Glutamatergic neuron (in vitro differentiated cells): Measurements from ENCODE around the gene TRPV4. TPM values are rescaled to one million over a fixed set of nuclear protein-coding genes. Genes with fewer than 3 reads are reported as not detected.

Experiments used
- DNase-seq: peaks from one replicate; pipeline ENCODE4 v3.0.0; 2022
- H3K27ac Mint-ChIP-seq: one replicate; pipeline ENCODE4 v1.8.0; 2020; ENCODE audit warnings: mild to moderate bottlenecking, mixed read lengths, inconsistent platforms; ENCODE audit not compliant: unreplicated experiment
- H3K27me3 Mint-ChIP-seq: one replicate; pipeline ENCODE4 v1.8.0; 2020; ENCODE audit warnings: mild to moderate bottlenecking, moderate library complexity, mixed read lengths, inconsistent platforms; ENCODE audit not compliant: unreplicated experiment
- H3K36me3 Mint-ChIP-seq: one replicate; pipeline ENCODE4 v1.8.0; 2020; ENCODE audit warnings: mild to moderate bottlenecking, mixed read lengths, inconsistent platforms; ENCODE audit not compliant: unreplicated experiment
- H3K4me1 Mint-ChIP-seq: one replicate; pipeline ENCODE4 v1.8.0; 2020; ENCODE audit warnings: mild to moderate bottlenecking, low read depth, mixed read lengths, inconsistent platforms; ENCODE audit not compliant: unreplicated experiment
- H3K4me3 Mint-ChIP-seq: one replicate; pipeline ENCODE4 v1.8.0; 2020; ENCODE audit warnings: mild to moderate bottlenecking, mixed read lengths, inconsistent platforms; ENCODE audit not compliant: unreplicated experiment
- H3K9me3 Mint-ChIP-seq: one replicate; pipeline ENCODE4 v1.8.0; 2020; ENCODE audit warnings: mild to moderate bottlenecking, moderate library complexity, mixed read lengths, inconsistent platforms; ENCODE audit not compliant: unreplicated experiment
- total RNA-seq: library from RNA; stranded (reverse); fragmentation: NEBNext Ultra II Directional; extraction: Animal tissue kit (Norgen Biotek cat#: 25700); gene quantifications from one replicate; pipeline ENCODE4 v1.2.1, GENCODE V29; 2021; ENCODE audit not compliant: unreplicated experiment
- TF ChIP-seq, protein P1 (sequence below): fragments of 200-600 bp; sonication (generic); IDR thresholded peaks from one replicate; pipeline ENCODE4 v1.5.0; 2021; ENCODE audit not compliant: partially characterized antibody, unreplicated experiment

The TRPV4 gene
- total RNA-seq, 1 donor from 2014 or later, result 0.17 TPM

GRCh38 chr12:109765446-109765810, 67.8 kb downstream of the TRPV4 start:
- TF ChIP-seq, protein P1, sequence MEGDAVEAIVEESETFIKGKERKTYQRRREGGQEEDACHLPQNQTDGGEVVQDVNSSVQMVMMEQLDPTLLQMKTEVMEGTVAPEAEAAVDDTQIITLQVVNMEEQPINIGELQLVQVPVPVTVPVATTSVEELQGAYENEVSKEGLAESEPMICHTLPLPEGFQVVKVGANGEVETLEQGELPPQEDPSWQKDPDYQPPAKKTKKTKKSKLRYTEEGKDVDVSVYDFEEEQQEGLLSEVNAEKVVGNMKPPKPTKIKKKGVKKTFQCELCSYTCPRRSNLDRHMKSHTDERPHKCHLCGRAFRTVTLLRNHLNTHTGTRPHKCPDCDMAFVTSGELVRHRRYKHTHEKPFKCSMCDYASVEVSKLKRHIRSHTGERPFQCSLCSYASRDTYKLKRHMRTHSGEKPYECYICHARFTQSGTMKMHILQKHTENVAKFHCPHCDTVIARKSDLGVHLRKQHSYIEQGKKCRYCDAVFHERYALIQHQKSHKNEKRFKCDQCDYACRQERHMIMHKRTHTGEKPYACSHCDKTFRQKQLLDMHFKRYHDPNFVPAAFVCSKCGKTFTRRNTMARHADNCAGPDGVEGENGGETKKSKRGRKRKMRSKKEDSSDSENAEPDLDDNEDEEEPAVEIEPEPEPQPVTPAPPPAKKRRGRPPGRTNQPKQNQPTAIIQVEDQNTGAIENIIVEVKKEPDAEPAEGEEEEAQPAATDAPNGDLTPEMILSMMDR, result no peak
- no peak for DNase-seq
- Mint-ChIP-seq H3K4me3 (no peak overlapping the region), H3K4me1 (peaks cover 4% of the 10 kb centered on the region), H3K27ac (no peak overlapping the region), H3K36me3 (no peaks in the 10 kb centered on the region), H3K27me3 (peaks cover 7% of the 10 kb centered on the region), H3K9me3 (peaks cover 3% of the 10 kb centered on the region)

GRCh38 chr12:109764776-109765445, 68.3 kb downstream of the TRPV4 start:
- Mint-ChIP-seq H3K27ac (no peak overlapping the region), H3K27me3 (peaks cover 7% of the 10 kb centered on the region), H3K9me3 (peaks cover 3% of the 10 kb centered on the region), H3K36me3 (no peaks in the 10 kb centered on the region), H3K4me1 (peaks cover 3% of the 10 kb centered on the region), H3K4me3 (no peak overlapping the region)
- DNase-seq, result no peak
- TF ChIP-seq, protein P1, result no peak

- H3K4me3 Mint-ChIP-seq, result no peak overlapping the region
- no peak overlapping the region for H3K27ac Mint-ChIP-seq
- peaks cover 3% of the 10 kb centered on the region for H3K9me3 Mint-ChIP-seq
- H3K36me3 Mint-ChIP-seq, result no peaks in the 10 kb centered on the region
- no peak for DNase-seq
- TF ChIP-seq, protein P1, result peak; percentile 7
- H3K4me1 Mint-ChIP-seq, result peaks cover 5% of the 10 kb centered on the region
- peaks cover 9% of the 10 kb centered on the region for H3K27me3 Mint-ChIP-seq
Observed at GRCh38 chr12:109764123-109764522, 69.1 kb downstream of the TRPV4 start.

GRCh38 chr12:109763201-109763841, 69.9 kb downstream of the TRPV4 start:
- Mint-ChIP-seq H3K27me3 (peaks cover 9% of the 10 kb centered on the region), H3K36me3 (no peaks in the 10 kb centered on the region), H3K4me3 (no peak overlapping the region), H3K9me3 (peaks cover 3% of the 10 kb centered on the region), H3K27ac (no peak overlapping the region), H3K4me1 (peaks cover 5% of the 10 kb centered on the region)
- DNase-seq, result no peak
- TF ChIP-seq, protein P1, result no peak

DNA sequence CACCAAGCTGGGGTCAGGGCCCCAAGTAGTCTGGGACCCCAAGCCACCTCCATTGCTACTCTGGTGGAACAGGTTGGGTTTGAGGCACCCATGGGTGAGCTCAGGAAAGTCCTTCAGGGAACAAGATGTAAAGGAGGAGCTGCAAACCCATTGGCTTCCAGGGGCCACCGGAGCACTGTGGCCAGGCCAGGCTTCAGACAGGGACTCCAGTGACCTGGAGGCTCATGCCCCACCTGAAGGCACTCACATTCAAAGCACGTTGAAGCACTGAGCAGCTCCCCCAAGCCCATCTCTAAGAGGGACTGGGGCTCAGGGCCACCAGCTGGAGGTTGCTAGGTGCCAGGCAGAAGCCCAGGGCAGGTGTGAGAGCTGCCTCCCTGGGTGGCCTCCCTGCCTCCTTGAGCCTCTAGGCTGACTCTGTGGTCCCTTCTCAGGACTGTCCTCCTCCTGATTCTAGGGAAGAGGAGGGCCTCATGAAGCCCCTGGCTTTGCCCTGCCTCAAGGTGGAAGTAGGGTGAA, 70.5 kb downstream of the TRPV4 start:
- peaks cover 10% of the 10 kb centered on the region for H3K27me3 Mint-ChIP-seq
- TF ChIP-seq, protein P1, result no peak
- H3K36me3 Mint-ChIP-seq, result no peaks in the 10 kb centered on the region
- DNase-seq, result no peak
- H3K4me1 Mint-ChIP-seq, result peaks cover 10% of the 10 kb centered on the region
- H3K4me3 Mint-ChIP-seq, result no peak overlapping the region
- no peak overlapping the region for H3K27ac Mint-ChIP-seq
- H3K9me3 Mint-ChIP-seq, result peaks cover 3% of the 10 kb centered on the region
